Ovary (tissue), 9 donors: ENCODE data around the gene PTPRN2. TPM values are rescaled to one million over a fixed set of nuclear protein-coding genes. Genes with fewer than 3 reads are reported as not detected.

ENCODE experiments used
- DNase-seq, 5 donors: peaks; one replicate each; pipeline ENCODE4 v3.0.0-alpha.2; 2019 to 2020
- H3K27ac ChIP-seq, 2 donors: fragments of 200-600 bp; one replicate each; pipeline versions ENCODE4 v1.5.1 to v1.8.0; 2019 to 2022
- H3K27me3 ChIP-seq: fragments of 200-600 bp; one replicate; pipeline ENCODE4 v1.8.0; 2022
- H3K36me3 ChIP-seq: fragments of 200-600 bp; sonication (generic); one replicate; pipeline ENCODE4 v1.5.1; 2019
- H3K4me1 ChIP-seq: one replicate; pipeline ENCODE4 v1.8.1; 2013; ENCODE audit warnings: mild to moderate bottlenecking, moderate library complexity; ENCODE audit not compliant: insufficient read depth
- H3K4me3 ChIP-seq: fragments of 200-600 bp; sonication (generic); one replicate; pipeline ENCODE4 v1.5.1; 2017
- H3K9me3 ChIP-seq, 2 donors: fragments of 200-600 bp in 1 of 2; sonication (generic) in 1 of 2; one replicate each; pipeline versions ENCODE4 v1.5.1 to v1.8.1; 2013 to 2019; ENCODE audit warnings: mild to moderate bottlenecking in 1 of 2, moderate library complexity in 1 of 2
- CTCF ChIP-seq, 3 donors: fragments of 450-650 bp in 2 of 3; fragments of 200-600 bp in 1 of 3; IDR thresholded peaks; one replicate each; pipeline versions ENCODE4 v1.5.1 to v1.8.0; 2016 to 2022; ENCODE audit warnings: antibody characterized with exemption in 3 of 3, mild to moderate bottlenecking in 1 of 3
- EP300 ChIP-seq: sonication (generic); formaldehyde crosslinking; IDR thresholded peaks from one replicate; pipeline ENCODE4 v1.6.1; 2017; ENCODE audit warnings: antibody characterized with exemption
- POLR2A ChIP-seq: fragments of 450-650 bp; IDR thresholded peaks from one replicate; pipeline ENCODE4 v1.6.1; 2017; ENCODE audit warnings: antibody characterized with exemption, mild to moderate bottlenecking, moderate library complexity
- whole genome bisulfite sequencing, 3 donors: extraction: QIAGEN DNeasy Blood & Tissue Kit in 1 of 3; methylation state at CpG; one replicate each; pipeline versions ENCODE4 v1.1.5 to v1.1.7; 2013 to 2017; 5-methylcytosine and 5-hydroxymethylcytosine counted together
- intact Hi-C, 4 donors: fragments of 100-400 bp; cut with DNase I; formaldehyde crosslinking; loops; one replicate each; pipeline versions ENCODE4 v1.11.0 to v1.15.1; 2022 to 2023
- polyA plus RNA-seq, 2 donors: library from polyadenylated mRNA; stranded (reverse); fragments of 200-250 nt in 1 of 2; fragments of 350-450 nt in 1 of 2; fragmentation: Illumina TruSeq in 1 of 2; extraction: RNeasy Lipid Tissue Mini Kit (QIAGEN cat#74804) in 1 of 2; gene quantifications; one replicate each; pipeline ENCODE4 v1.2.3, GENCODE V29; 2013 to 2014
- total RNA-seq, 7 donors: library from RNA; depleted of rRNA in 2 of 7; stranded (reverse); fragments of >200 nt in 2 of 7; fragmentation: NEBNext Ultra II Directional in 3 of 7; extraction: Animal tissue kit (Norgen Biotek cat#: 25700) in 3 of 7; gene quantifications; one replicate each; pipeline versions ENCODE4 v1.1.0 to v1.2.4, GENCODE V29; 2016 to 2023
- donor health status: DM: no; HTN: no; CAD: no; lungs with moderate emphysema.
- donor health status: DM: no; HTN: no; CAD: no.
- donor health status: Bipolar disorder and iron deficiency.
- donor health status: DM: yes; HTN: yes; CAD: no.
- donor health status: DM: no; HTN: no; CAD: no.
- donor health status: DM: yes; HTN: yes; CAD: no.

Gene PTPRN2
- total and polyA plus RNA-seq, 9 donors: 3.5 to 11.1 (median 5.9) TPM

GRCh38 chr7:157579425-157579824 is 1008.2 kb downstream of the PTPRN2 start:
- Histone ChIP-seq H3K9me3 (no peaks in the 10 kb centered on the region), H3K27ac (no peak overlapping the region), H3K27me3 (no peaks in the 10 kb centered on the region), H3K36me3 (no peaks in the 10 kb centered on the region), H3K4me1 (no peaks in the 10 kb centered on the region), H3K4me3 (no peak overlapping the region)
- TF ChIP-seq POLR2A (no peak), CTCF (IDR thresholded peaks at IDR 0.05) (no peak), EP300 (no peak)
- intact Hi-C loops: no loop called here
- WGBS, 3 donors: 74 to 82% (median 79%) methylated on average over 16 of the region's 16 CpGs
- DNase-seq: no peak

GRCh38 chr7:157577796-157578339 is 1009.8 kb downstream of the PTPRN2 start:
- WGBS, 3 donors: 92 to 93% (median 92%) methylated on average over 31 of the region's 31 CpGs
- no peaks in the 10 kb centered on the region for H3K4me1 ChIP-seq

GRCh38 chr7:157577061-157577460 is 1010.6 kb downstream of the PTPRN2 start:
- H3K27me3 ChIP-seq: no peaks in the 10 kb centered on the region
- H3K36me3 ChIP-seq: no peaks in the 10 kb centered on the region
- no peaks in the 10 kb centered on the region for H3K4me1 ChIP-seq
- intact Hi-C loops: no loop called here
- no peak overlapping the region for H3K27ac ChIP-seq
- H3K9me3 ChIP-seq: no peaks in the 10 kb centered on the region
- no peak overlapping the region for H3K4me3 ChIP-seq
- 79 to 87% (median 80%) methylated on average over 14 of the region's 14 CpGs for WGBS, 3 donors
- no peak for DNase-seq
- TF ChIP-seq EP300 (no peak), CTCF (IDR thresholded peaks at IDR 0.05) (no peak), POLR2A (no peak)

More at GRCh38 chr7:157577796-157578339, 1009.8 kb downstream of the PTPRN2 start:
- Histone ChIP-seq H3K36me3 (no peaks in the 10 kb centered on the region), H3K4me3 (no peak overlapping the region), H3K27me3 (no peaks in the 10 kb centered on the region), H3K27ac (no peak overlapping the region), H3K9me3 (no peaks in the 10 kb centered on the region)
- intact Hi-C loops: no loop called here
- TF ChIP-seq EP300 (no peak), CTCF (IDR thresholded peaks at IDR 0.05) (no peak), POLR2A (no peak)
- DNase-seq: no peak

- DNase-seq: no peak
- WGBS, 3 donors: 42 to 75% (median 55%) methylated on average over 36 of the region's 36 CpGs
- intact Hi-C loops: no loop called here
These were observed 1011.2 kb downstream of the PTPRN2 start for GRCh38 chr7:157576415-157576814.

More at GRCh38 chr7:157576415-157576814, 1011.2 kb downstream of the PTPRN2 start:
- Histone ChIP-seq H3K9me3 (no peaks in the 10 kb centered on the region), H3K27ac (no peak overlapping the region), H3K4me3 (no peak overlapping the region), H3K27me3 (no peaks in the 10 kb centered on the region), H3K36me3 (no peaks in the 10 kb centered on the region), H3K4me1 (no peaks in the 10 kb centered on the region)
- TF ChIP-seq CTCF (IDR thresholded peaks at IDR 0.05): no peak
- TF ChIP-seq EP300: no peak
- no peak for TF ChIP-seq POLR2A
